Fibroblast of peridontal ligament (primary cell): Measurements from ENCODE around the gene FIBP.
A peak's percentile ranks its signal among the peaks of the same experiment; 100 is the strongest.

Source experiments
- DNase-seq: peaks from one replicate; pipeline ENCODE4 v3.0.0-alpha.2; 2010; ENCODE audit errors: extremely low read depth

Gene FIBP

DNA sequence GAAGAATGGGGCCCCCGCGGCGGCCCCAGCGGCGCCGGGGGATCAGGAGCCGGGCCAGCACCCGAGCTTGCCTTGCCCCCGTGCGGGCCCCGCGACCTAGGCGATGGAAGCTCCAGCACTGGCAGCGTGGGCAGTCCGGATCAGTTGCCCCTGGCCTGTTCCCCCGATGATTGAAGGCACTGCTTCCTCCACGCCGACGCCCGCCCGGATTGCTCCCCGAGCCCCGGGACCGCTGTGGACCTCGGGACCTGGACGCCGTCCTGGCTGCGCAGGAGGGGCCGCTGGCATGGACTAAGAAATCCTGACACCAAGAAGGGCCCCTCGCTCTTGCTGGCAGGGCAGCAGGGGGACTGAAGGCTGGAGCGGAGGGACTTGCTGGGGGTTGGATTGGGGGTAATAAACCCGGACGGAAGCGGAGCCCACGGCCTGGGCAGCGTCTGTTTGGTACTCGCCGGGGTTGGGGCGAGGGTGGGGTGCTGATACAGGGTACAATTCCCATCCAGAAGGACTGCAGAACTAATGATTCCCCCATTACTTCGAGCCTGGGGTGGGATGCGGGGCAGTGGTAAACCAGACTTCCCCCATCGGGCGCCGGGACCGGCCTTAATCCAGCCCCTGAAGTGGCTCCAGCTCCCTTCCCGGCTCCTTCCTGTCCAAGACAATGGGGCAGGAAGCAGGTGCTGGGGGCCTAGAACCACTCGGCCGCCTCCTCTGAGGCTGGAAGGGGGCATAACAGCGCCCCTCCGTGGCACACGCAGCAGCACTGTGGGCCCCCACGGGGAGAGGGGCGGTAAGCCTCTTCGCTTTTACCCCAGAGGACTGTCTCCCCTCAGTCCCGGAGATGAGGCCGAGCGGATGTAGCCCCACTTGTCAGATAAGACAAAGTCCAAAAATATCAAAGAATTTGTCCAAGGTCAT lies 3.2 kb upstream of the FIBP start:
- DNase-seq, result no peak

DNA sequence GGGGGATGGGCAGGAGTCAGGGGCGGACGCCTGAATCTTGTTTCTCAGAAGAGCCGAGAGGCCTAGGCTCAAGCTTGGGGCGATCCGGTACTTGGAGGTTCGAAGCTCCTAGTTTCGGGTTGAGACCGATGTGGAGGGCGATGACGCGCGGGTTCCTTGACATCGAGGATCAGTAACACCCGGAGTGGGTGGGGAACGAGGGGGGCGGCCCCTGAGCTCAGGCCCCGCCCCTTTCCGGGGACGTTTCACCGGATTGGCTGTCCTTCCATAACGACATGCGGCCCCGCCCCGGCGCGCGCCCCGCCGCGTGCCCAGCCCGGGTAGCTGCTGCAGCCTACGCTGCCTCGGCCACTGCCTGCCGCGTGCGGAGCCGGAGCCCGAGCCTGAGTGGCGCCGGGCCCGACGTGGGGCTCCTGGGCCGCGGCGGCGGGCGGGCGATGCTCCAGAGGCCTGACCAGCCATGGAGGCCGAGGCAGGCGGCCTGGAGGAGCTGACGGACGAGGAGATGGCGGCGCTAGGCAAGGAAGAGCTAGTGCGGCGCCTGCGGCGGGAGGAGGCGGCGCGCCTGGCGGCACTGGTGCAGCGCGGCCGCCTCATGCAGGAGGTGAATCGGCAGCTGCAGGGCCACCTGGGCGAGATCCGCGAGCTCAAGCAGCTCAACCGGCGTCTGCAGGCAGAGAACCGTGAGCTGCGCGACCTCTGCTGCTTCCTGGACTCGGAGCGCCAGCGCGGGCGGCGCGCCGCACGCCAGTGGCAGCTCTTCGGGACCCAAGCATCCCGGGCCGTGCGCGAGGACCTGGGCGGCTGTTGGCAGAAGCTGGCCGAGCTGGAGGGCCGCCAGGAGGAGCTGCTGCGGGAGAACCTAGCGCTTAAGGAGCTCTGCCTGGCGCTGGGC lies 2.3 kb upstream of the FIBP start, which contains the start of gene CCDC85B:
CCDC85B (plus strand) TSS at position 350 of the 895 bp plus-strand sequence; CDS start at position 461, 111 bp downstream.
- DNase-seq, result peak; percentile 95

DNA sequence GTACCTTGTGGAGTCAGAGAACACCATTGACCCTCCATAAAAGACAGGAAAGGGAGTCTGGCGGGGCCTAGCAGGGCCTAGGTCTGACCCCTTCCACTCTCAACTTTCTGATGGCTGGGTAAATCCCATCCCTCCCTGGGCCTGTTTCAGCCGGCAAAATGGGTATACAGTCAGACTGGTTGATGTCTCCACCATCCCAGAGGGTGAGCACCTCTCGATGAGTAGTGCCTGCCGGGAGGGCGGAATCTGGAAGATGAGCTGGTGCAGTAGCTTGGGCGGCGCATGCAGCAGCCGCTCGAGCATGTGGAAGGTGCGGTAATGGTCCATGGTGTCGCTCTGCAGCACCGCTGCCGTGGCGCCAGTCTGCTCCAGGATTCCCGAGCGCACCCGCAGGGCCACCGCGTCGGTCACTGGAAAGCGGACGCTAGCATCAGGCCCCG lies 528 bp downstream of the FIBP start:
- no peak for DNase-seq

DNA sequence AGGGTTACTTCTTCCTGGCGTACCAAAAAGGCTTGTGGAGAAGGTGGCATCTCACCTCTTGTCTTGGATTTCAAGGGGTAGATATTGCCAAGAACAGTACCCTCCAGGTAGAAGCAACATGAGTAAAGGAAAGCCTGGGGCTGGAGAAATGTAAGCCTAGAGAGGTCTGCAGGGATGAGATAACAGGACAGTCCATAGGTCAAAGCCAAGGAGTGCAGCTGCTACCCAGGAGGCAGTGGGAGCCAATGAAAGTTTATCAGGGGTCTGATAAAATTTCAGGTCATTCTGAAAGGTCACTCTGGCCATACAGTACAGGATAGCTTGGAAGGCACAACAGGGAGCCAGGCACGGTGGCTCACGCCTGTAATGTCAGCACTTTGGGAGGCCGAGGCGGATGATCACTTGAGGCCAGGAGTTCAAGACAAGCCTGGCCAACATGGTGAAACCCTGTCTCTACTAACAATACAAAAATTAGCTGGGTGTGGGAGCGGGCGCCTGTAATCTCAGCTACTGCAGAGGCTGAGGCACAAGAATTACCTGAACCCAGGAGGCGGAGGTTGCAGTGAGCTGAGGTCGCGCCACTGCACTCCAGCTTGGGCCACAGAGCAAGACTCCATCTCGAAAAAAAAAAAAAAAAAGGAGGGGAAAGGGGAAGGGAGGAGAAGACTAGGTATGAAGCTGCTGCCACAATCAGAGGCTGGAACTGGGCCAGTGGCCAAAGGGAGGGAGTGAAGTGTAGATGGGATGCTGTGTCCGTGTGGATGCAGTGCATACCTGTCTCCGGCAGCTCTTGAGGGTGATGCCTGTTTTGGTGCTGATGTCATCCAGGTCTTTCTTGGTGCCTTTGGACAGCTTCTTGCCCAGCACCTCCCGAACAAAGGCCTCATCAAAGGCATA lies 1.2 kb downstream of the FIBP start:
- no peak for DNase-seq

DNA sequence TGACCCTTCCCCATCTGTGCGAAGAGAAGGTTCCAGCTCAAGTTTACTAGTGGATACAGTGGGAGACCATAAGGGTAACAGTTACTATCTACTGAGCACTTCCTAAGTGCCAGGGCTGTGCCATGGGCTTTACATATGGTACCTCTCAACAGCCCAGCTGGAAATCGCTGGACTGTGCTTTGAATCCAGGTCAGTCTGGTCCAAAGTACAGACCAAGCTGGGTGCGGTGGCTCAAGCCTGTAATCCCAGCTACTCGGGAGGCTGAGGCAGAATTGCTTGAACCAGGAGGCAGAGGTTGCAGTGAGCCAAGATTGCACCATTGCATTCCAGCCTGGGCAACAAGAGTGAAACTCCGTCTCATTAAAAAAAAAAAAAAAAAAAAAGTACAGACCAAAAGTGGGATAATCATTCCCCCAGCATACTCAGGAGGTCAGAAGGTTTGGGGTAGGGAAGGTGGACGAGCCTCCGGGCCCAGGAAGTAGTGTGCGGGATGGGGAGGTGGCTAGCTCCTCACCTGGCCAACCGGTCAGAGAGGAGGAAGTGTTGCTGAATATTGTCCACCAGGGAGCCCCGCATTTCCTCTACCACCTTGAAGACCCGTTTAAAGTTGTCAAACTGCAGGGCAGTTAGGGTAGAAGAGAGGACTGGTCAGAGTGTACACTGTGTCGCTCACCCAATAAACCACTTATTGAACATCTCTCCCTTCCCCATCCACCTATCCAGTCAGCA lies 2.3 kb downstream of the FIBP start:
- no peak for DNase-seq

DNA sequence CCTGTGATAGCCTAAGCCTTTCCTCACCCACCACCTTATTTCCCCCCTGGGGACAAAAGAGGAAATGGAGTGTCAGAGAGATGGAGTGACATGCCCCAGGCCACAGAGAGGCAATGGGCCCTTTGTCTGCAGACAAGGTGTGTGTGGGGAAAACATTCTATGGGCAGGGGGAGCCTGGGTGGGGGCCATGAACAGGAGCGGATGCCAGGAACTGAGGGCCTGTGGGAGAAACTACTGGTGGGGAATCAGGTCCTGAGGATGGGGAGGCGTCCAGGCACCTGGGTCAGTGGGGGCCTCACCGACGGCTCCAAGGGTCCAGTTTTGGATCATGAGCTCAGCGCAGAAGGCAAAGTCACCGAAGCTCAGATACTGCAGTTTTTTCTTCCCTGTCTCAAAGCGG lies 3.0 kb downstream of the FIBP start:
- DNase-seq, result no peak

DNA sequence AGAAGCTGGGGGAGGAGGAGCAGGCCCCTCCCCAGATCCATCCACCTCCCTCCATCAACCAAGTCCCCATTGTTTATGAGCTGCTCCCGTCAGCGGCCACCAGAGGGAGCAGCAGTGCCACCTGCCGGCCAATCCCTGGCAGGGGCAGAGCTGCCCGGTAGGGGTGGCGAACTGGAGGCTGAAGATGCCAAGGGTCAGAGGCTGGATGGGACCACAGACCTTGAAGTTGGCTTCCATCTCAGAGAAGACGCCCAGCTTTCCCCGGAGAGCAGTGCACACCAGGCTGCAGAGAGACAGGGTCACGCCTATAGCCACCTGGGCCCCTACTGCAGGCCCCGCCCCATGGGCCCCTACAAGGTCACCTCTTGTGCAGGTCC lies 3.6 kb downstream of the FIBP start:
- DNase-seq, result peak; percentile 66

DNA sequence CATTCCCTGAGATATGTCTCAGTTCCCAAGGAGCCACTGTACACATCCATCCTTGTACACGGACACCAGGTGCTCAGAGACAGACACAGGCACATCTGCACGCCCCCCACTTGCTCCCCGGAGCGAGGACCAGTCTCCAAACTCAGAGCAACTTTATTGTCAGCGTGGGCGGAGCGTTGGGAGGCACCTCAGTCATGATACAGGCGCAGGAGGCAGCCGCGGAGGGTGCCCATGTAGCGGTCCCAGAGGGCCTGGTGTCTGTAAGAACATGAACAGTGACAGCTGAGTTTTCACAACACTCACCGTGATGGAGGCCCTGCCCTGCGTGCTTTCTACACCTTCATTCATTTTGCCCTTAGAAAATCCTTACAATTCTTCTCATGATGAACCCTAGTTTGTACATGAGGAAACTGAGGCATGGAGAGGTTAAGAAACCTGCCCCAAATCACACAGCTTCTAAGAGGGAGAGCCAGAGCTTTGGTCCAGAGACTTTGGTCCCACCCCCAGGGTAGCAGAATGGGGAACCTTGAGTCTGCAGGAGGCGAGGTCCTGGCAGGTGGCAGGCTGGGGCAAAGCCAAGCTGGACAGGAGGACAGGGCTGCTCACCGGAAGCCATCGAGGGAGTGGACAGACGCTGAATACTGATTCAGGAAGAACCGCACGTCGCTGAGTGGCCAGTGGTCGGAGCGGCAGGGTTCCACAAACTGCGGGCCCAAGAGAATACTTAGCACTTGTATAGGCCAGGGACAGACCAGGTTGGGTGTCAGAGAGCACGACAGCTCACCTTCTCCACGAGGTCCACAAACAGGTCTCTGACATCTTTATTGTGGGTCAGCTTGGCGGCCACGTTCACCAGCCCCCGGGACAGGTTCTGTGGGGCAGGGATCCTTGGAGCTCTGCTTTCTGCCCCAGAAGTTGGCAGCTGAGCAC lies 4.2 kb downstream of the FIBP start:
- DNase-seq, result no peak

DNA sequence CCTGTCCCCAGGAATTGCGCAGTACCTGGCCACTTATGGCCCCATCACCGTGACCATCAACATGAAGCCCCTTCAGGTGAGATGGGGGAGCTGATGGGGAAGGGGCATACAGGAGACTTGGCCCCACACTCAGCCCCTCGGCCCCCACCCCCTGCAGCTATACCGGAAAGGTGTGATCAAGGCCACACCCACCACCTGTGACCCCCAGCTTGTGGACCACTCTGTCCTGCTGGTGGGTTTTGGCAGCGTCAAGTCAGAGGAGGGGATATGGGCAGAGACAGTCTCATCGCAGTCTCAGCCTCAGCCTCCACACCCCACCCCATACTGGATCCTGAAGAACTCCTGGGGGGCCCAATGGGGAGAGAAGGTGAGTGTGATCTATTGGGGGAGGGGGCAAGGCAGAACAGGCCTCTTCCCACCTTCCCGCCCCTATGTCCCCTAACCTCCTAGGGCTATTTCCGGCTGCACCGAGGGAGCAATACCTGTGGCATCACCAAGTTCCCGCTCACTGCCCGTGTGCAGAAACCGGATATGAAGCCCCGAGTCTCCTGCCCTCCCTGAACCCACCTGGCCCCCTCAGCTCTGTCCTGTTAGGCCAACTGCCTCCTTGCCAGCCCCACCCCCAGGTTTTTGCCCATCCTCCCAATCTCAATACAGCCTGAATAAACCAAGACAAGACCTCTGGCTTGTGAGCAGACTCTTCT lies 5.1 kb downstream of the FIBP start:
- no peak for DNase-seq

DNA sequence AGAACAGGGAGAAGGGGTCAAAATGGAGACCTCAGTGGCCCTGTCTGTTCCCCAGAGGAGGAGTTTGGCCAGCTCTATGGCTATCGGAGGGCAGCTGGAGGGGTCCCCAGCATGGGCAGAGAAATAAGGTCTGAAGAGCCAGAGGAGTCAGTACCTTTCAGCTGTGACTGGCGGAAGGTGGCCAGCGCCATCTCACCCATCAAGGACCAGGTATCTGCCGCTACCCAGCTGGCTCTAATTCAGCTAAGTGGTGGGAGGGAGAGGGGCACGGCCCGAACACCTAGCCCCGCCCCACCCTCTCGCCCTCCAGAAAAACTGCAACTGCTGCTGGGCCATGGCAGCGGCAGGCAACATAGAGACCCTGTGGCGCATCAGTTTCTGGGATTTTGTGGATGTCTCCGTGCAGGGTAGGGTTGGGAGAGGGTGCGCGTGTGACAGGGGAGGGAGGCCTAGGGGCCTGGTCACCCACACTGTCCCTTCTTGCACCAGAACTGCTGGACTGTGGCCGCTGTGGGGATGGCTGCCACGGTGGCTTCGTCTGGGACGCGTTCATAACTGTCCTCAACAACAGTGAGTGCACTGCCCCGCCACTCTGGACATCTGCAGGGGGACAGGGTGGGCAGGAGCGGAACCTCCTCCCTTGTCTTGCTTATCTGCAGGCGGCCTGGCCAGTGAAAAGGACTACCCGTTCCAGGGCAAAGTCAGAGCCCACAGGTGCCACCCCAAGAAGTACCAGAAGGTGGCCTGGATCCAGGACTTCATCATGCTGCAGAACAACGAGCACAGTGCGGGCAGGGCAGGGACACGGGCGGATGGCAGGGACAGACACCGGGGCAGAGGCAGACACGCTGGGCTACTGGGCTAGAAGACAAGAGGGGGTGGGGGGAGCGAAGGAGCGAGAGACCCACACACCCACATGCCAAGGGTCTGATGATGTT lies 5.9 kb downstream of the FIBP start:
- DNase-seq, result no peak

DNA sequence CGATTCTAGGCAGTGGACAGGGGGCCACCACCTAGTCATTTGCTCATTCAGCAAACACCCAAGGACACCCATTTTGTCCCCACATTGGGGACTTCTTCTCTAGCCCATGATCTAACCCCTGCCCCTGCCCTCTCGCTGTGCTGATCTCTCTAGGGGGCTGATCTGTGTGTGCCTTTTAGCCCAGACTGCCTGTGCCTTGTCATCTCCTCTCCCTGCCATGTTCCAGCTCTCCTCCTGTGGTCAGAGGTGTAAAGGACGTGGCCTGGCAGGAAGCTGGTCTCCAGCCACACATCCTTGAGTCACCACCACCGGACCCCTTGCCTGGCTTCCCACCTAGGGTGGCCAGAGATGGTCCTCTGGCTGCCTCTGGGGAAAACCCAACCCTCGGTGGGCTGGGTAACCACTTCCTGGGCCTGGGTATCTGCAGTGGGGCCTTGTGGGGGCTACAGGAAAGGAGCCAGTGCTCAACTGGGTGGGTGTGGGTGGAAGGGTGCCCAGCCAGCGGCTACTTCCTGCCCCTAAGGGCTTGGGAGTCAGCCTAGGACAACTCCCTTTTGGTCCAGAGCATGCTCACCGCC lies 7.3 kb downstream of the FIBP start:
- no peak for DNase-seq

DNA sequence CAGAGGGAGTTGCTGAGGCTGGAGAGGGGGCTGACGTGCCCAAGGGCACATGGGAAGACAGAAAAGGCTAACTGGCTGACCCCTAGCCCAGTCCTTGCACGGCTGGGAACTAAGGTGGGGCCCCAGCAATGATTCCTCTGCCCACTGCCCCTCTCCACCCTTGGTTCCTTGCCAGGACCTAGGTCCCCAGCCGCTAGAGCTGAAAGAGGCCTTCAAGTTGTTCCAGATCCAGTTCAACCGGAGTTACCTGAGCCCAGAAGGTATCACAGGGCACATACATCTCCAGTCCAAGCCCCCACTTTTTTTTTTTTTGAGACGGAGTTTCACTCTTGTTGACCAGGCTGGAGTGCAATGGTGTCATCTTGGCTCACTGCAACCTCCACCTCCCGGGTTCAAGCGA lies 8.2 kb downstream of the FIBP start:
- no peak for DNase-seq

DNA sequence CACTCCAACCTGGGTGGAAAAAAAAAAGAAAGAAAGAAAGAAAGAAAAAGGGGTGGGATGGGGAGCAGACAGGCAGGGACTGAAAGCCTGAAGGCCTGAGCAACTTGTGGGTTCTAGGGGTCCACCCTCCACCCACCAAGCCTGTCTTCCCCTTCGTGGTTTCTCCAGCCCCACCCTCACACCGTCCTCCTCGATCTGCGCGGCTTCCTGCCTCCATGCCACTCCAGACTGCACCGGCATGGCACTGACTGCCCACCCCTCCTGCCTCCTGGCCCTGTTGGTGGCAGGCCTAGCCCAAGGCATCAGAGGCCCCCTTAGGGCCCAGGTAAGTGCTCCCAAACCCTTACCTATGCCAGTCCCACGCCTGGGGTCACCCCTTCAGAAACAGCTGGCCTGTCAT lies 8.7 kb downstream of the FIBP start, which contains the start of gene CTSW:
CTSW (plus strand) TSS at position 221 of the 400 bp plus-strand sequence; CDS start at position 239, 18 bp downstream.
- DNase-seq, result no peak

DNA sequence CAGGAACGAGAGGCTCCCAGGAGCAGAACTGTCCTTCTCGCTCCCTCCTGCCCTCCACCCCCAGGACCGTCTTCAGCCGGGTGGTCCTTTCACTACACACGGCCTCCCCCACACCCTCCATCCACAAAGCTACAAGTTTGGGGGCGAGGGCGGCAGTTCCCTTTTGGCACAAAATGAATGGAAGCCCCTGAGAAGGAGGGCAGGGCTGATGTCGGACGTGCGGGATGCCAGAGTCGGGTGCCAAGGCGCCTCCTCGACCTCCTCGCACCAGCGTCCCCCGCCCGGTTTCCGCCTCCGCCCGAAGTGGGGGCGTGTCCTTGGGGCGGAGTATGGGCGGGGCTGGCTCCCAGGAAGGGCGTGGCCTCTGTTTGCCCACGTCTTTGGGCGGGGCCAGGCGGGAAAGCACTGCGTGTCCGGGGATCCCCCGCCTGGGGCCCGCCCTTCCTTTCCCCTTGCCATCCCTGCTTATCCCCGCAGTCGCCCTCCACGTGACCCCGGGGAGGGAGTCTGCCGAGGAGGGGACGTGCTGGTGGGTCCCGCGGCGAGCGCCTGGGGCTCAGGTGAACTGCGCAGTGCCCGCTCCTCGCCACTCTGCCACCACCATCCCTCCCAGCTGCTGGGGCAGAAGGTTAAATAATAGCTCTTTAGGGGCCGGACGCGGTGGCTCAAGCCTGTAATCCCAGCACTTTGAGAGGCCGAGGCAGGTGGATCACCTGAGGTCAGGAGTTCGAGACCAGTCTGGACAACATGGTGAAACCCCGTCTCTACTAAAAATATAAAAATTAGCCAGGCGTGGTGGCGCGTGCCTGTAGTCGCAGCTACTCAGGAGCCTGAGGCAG lies 14.7 kb downstream of the FIBP start:
- DNase-seq, result peak; percentile 86

DNA sequence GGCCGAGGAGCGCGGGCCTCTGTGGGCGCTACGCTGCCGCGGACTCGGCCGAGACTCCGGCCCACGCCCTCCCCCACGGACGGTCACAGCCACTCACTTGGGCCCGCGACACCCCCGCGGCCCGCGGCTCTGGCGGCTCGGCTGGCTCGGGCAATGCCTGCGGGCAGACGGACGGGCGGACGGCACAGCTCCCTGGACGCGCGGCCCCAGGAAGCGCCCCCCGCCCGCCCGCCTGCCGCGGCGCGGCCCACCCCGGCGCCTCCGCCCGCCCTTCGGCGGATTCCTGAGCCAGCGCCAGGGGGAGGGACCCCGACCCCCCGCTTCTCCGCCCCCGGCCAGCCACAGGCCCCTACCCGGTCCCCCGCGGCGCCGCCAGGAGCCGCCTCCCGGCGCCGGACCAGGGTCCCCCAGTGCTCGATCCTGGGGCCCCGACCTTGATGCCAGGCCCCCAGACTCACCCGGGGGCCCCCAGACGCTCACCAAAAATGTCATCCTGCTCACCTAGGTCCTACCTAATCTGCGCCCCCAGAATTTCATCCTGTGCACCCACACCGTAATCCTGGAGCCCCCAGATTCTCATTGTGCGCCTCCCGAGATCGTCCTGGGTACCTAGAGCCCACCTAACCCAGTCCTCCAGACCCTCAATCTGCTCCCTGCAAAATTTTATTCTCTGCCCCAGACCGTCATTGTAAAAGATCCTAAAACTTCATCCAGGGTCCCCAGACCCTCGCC lies 15.5 kb downstream of the FIBP start, which contains the start of gene EFEMP2:
EFEMP2 (minus strand) TSS at position 215 of the 732 bp plus-strand sequence. CDS start 446 bp downstream, outside the sequence.
- DNase-seq, result no peak
